Measurements from ENCODE around the gene KCNJ16. TPM values are rescaled to one million over a fixed set of nuclear protein-coding genes. Genes with fewer than 3 reads are reported as not detected.

Gene KCNJ16
- total and polyA plus RNA-seq, 7 experiments from 2014 or later: not detected

- no peaks in the 10 kb centered on the region for H3K36me3 Mint-ChIP-seq
- no peak for ATAC-seq
- H3K27me3 Mint-ChIP-seq: peaks cover 0 to 5% (median 1%) of the 10 kb centered on the region in 5 donors
- peaks cover 0 to 6% (median 0%) of the 10 kb centered on the region in 11 donors for H3K9me3 Mint-ChIP-seq
- Histone ChIP-seq H3K4me1 (ENCODE audit: control insufficient read depth in 2 of 2, insufficient read depth in 2 of 2, low read length in 2 of 2) (no peaks in the 10 kb centered on the region), H3K9me3 (ENCODE audit: control insufficient read depth in 2 of 3, low read length in 3 of 3) (no peaks in the 10 kb centered on the region), H3K27me3 (ENCODE audit: control insufficient read depth in 2 of 2, insufficient read depth in 2 of 2, low read length in 2 of 2) (no peaks in the 10 kb centered on the region), H3K36me3 (ENCODE audit: control insufficient read depth in 2 of 3, insufficient read depth in 3 of 3, low read length in 3 of 3) (no peaks in the 10 kb centered on the region), H3K27ac (ENCODE audit: low read depth, low read length) (no peak overlapping the region), H3K4me3 (ENCODE audit: low read length) (no peak overlapping the region)
- POLR2A ChIA-PET: no interaction called here
- CTCF ChIA-PET: no interaction called here
- H3K4me1 Mint-ChIP-seq: peaks cover 0 to 3% (median 0%) of the 10 kb centered on the region in 7 donors
- intact Hi-C loops (cut with micrococcal nuclease): no loop called here
- H3K27ac Mint-ChIP-seq: no peak overlapping the region
- DNase-seq: no peak
- no peak overlapping the region for H3K4me3 Mint-ChIP-seq
These were observed 53.8 kb downstream of the KCNJ16 start for GRCh38 chr17:70128727-70129238.

DNA sequence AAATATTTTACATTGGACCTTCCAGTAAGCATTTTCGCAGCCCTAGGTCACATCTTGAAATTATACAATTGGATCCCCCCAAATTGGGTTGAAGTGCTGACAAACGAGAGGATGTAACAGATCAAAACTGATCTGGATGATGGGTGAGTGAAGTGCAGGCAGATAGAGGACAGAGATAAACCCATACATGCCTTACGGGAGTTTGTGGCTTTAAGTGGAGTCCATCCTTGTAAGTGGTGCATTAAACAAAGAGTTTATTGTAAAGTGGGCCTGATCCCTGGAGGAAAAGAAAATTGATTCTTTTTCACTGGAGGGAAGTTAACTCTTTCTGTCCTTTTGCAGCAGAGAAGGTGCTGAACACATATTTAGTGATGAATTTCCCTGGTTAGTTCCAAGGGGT lies 55.3 kb downstream of the KCNJ16 start:
- CTCF ChIA-PET: no interaction called here
- Mint-ChIP-seq H3K4me1 (no peaks in the 10 kb centered on the region), H3K9me3 (peaks cover 0 to 6% (median 0%) of the 10 kb centered on the region in 11 donors), H3K4me3 (no peak overlapping the region), H3K27ac (no peak overlapping the region), H3K36me3 (no peaks in the 10 kb centered on the region), H3K27me3 (peaks cover 0 to 5% (median 0%) of the 10 kb centered on the region in 5 donors)
- ATAC-seq (no peak), DNase-seq (no peak)
- H3K4me3 ChIP-seq (ENCODE audit: low read length): no peak overlapping the region
- POLR2A ChIA-PET: no interaction called here
- no peaks in the 10 kb centered on the region for H3K27me3 ChIP-seq (ENCODE audit: control insufficient read depth in 2 of 2, insufficient read depth in 2 of 2, low read length in 2 of 2)
- no peaks in the 10 kb centered on the region for H3K9me3 ChIP-seq (ENCODE audit: control insufficient read depth in 2 of 3, low read length in 3 of 3)
- intact Hi-C loops (cut with micrococcal nuclease): no loop called here
- H3K36me3 ChIP-seq (ENCODE audit: control insufficient read depth in 2 of 3, insufficient read depth in 3 of 3, low read length in 3 of 3): no peaks in the 10 kb centered on the region
- H3K4me1 ChIP-seq (ENCODE audit: control insufficient read depth in 2 of 2, insufficient read depth in 2 of 2, low read length in 2 of 2): no peaks in the 10 kb centered on the region
- H3K27ac ChIP-seq (ENCODE audit: low read depth, low read length): no peak overlapping the region

- Mint-ChIP-seq H3K36me3 (no peaks in the 10 kb centered on the region), H3K27ac (no peak overlapping the region), H3K4me1 (peaks cover 0 to 9% (median 8%) of the 10 kb centered on the region in 7 donors), H3K9me3 (peaks cover 0 to 6% (median 0%) of the 10 kb centered on the region in 11 donors), H3K4me3 (no peak overlapping the region), H3K27me3 (peaks cover 0 to 5% (median 0%) of the 10 kb centered on the region in 5 donors)
- intact Hi-C loops (cut with micrococcal nuclease): no loop called here
- H3K9me3 ChIP-seq (ENCODE audit: control insufficient read depth in 2 of 3, low read length in 3 of 3): no peaks in the 10 kb centered on the region
- ATAC-seq: no peak
- no peaks in the 10 kb centered on the region for H3K4me1 ChIP-seq (ENCODE audit: control insufficient read depth in 2 of 2, insufficient read depth in 2 of 2, low read length in 2 of 2)
- CTCF ChIA-PET: no interaction called here
- H3K36me3 ChIP-seq (ENCODE audit: control insufficient read depth in 2 of 3, insufficient read depth in 3 of 3, low read length in 3 of 3): no peaks in the 10 kb centered on the region
- H3K27ac ChIP-seq (ENCODE audit: low read depth, low read length): no peak overlapping the region
- no peak for DNase-seq
- no peaks in the 10 kb centered on the region for H3K27me3 ChIP-seq (ENCODE audit: control insufficient read depth in 2 of 2, insufficient read depth in 2 of 2, low read length in 2 of 2)
- no peak overlapping the region for H3K4me3 ChIP-seq (ENCODE audit: low read length)
- POLR2A ChIA-PET: no interaction called here
These were observed 57.5 kb downstream of the KCNJ16 start for GRCh38 chr17:70132505-70132904.

DNA sequence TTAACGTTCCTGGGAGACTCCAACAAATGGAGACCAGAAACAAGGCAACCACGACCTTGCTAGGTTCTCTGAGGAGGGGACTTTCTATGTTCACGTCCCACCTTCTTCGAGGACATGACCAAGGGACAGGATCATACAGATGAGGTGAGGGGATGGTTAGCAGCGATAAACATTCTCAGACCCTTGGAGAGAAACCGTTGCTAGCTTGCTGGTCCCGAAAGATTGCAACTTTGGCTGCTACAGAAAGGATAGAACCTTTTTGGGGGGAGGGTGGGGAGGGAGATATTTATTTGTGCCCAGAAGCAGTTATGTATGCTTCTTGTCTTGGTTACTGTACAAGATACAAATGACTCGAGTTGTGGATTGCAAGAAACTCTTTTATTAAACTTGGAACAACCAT lies 59.0 kb downstream of the KCNJ16 start:
- Mint-ChIP-seq H3K27me3 (peaks cover 0 to 2% (median 0%) of the 10 kb centered on the region in 5 donors), H3K4me1 (peaks cover 0 to 13% (median 11%) of the 10 kb centered on the region in 7 donors)

DNA sequence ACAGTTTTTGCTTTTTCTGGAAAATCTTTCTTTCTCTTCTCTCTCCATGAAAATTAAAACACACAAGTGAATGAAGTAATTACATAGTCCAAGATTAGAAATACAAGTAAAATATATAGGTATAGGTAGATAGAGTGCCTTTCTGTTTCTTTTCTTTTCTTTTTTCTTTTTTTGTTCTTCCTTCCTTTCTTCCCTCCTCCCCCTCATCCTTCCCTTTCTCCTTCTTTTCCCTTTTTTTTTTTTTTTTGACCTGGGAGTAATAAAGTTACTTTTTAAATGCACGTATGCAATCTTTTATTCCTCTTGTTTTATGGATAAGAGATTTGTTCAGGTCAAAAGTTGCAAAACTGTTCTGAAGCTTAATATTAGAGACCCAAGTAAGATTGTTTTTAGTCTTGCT lies 59.8 kb downstream of the KCNJ16 start:
- peaks cover 0 to 2% (median 0%) of the 10 kb centered on the region in 5 donors for H3K27me3 Mint-ChIP-seq
- H3K4me3 ChIP-seq (ENCODE audit: low read length): no peak overlapping the region
- intact Hi-C loops (cut with micrococcal nuclease): no loop called here
- ATAC-seq (no peak), DNase-seq (no peak)
- no peak overlapping the region for H3K27ac ChIP-seq (ENCODE audit: low read depth, low read length)
- POLR2A ChIA-PET: no interaction called here
- H3K4me1 ChIP-seq (ENCODE audit: control insufficient read depth in 2 of 2, insufficient read depth in 2 of 2, low read length in 2 of 2): no peaks in the 10 kb centered on the region
- CTCF ChIA-PET: interaction anchor here (0.5 kb wide), 1 partner anchor 207 kb away, joined by 3 read pairs; no protein-coding TSS in a partner anchor
- peaks cover 0 to 13% (median 11%) of the 10 kb centered on the region in 7 donors for H3K4me1 Mint-ChIP-seq
- H3K36me3 Mint-ChIP-seq: no peaks in the 10 kb centered on the region
- no peaks in the 10 kb centered on the region for H3K27me3 ChIP-seq (ENCODE audit: control insufficient read depth in 2 of 2, insufficient read depth in 2 of 2, low read length in 2 of 2)
- H3K27ac Mint-ChIP-seq: no peak overlapping the region
- no peaks in the 10 kb centered on the region for H3K36me3 ChIP-seq (ENCODE audit: control insufficient read depth in 2 of 3, insufficient read depth in 3 of 3, low read length in 3 of 3)
- no peaks in the 10 kb centered on the region for H3K9me3 Mint-ChIP-seq
- H3K9me3 ChIP-seq (ENCODE audit: control insufficient read depth in 2 of 3, low read length in 3 of 3): no peaks in the 10 kb centered on the region
- no peak overlapping the region for H3K4me3 Mint-ChIP-seq

More for the DNA sequence above, 59.0 kb downstream of the KCNJ16 start:
- DNase-seq (no peak), ATAC-seq (no peak)
- Histone ChIP-seq H3K4me1 (ENCODE audit: control insufficient read depth in 2 of 2, insufficient read depth in 2 of 2, low read length in 2 of 2) (no peaks in the 10 kb centered on the region), H3K36me3 (ENCODE audit: control insufficient read depth in 2 of 3, insufficient read depth in 3 of 3, low read length in 3 of 3) (no peaks in the 10 kb centered on the region), H3K9me3 (ENCODE audit: control insufficient read depth in 2 of 3, low read length in 3 of 3) (no peaks in the 10 kb centered on the region), H3K27me3 (ENCODE audit: control insufficient read depth in 2 of 2, insufficient read depth in 2 of 2, low read length in 2 of 2) (no peaks in the 10 kb centered on the region), H3K27ac (ENCODE audit: low read depth, low read length) (no peak overlapping the region), H3K4me3 (ENCODE audit: low read length) (no peak overlapping the region)
- Mint-ChIP-seq H3K4me3 (no peak overlapping the region), H3K27ac (no peak overlapping the region), H3K36me3 (no peaks in the 10 kb centered on the region), H3K9me3 (peaks cover 0 to 3% (median 0%) of the 10 kb centered on the region in 11 donors)
- ChIA-PET POLR2A (no interaction called here), CTCF (no interaction called here)
- intact Hi-C loops (cut with micrococcal nuclease): no loop called here

DNA sequence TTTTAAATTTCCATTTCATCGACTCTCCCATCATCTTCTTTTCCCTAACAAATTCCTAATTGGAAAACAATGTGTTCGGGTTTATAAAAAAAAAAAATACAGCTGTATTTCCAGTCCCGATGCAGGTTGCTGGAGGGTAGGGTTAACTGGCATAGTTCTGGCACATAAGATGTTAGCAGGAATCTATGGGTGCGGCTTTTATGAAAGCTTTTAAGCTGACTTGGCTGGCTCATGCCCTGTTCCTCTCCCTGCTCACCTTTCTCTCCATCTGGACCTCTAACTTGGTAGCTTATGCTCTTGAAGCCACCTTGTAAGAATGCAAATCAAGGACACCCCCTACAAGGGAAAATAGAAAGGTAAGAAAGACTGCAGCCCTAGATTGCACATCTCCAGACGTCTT lies 61.1 kb downstream of the KCNJ16 start:
- Mint-ChIP-seq H3K9me3 (no peaks in the 10 kb centered on the region), H3K27ac (no peak overlapping the region), H3K27me3 (peaks cover 0 to 2% (median 0%) of the 10 kb centered on the region in 5 donors), H3K4me1 (peaks cover 0 to 13% (median 11%) of the 10 kb centered on the region in 7 donors), H3K4me3 (no peak overlapping the region), H3K36me3 (no peaks in the 10 kb centered on the region)
- Histone ChIP-seq H3K27ac (ENCODE audit: low read depth, low read length) (no peak overlapping the region), H3K9me3 (ENCODE audit: control insufficient read depth in 2 of 3, low read length in 3 of 3) (no peaks in the 10 kb centered on the region), H3K27me3 (ENCODE audit: control insufficient read depth in 2 of 2, insufficient read depth in 2 of 2, low read length in 2 of 2) (no peaks in the 10 kb centered on the region), H3K4me3 (ENCODE audit: low read length) (no peak overlapping the region), H3K4me1 (ENCODE audit: control insufficient read depth in 2 of 2, insufficient read depth in 2 of 2, low read length in 2 of 2) (no peaks in the 10 kb centered on the region), H3K36me3 (ENCODE audit: control insufficient read depth in 2 of 3, insufficient read depth in 3 of 3, low read length in 3 of 3) (no peaks in the 10 kb centered on the region)
- POLR2A ChIA-PET: no interaction called here
- ATAC-seq (no peak), DNase-seq (no peak)
- intact Hi-C loops (cut with micrococcal nuclease): loop anchor here in 1 of 2 donors (2.0 kb wide), 1 partner anchor 529 kb away; no protein-coding TSS in a partner anchor
- CTCF ChIA-PET: interaction anchor here (0.6 kb wide), 1 partner anchor 1408 kb away, joined by 3 read pairs; no protein-coding TSS in a partner anchor
